Osteoblast (primary cell): ENCODE data around the gene DOCK11. TPM values are rescaled to one million over a fixed set of nuclear protein-coding genes. Genes with fewer than 3 reads are reported as not detected.
"Not testable (repeated sequence)": the region's sequence is repeated elsewhere in the genome, so short reads cannot be mapped to it uniquely, and the experiment has no call there.

Experiments
- DNase-seq: peaks from one replicate; pipeline ENCODE4 v3.0.0; 2011; ENCODE audit warnings: low spot score, mixed read lengths; ENCODE audit not compliant: insufficient read length; ENCODE audit errors: missing footprints
- H2AFZ ChIP-seq: 2 replicates; pipeline ENCODE4 v1.6.0; 2011; ENCODE audit warnings: mild to moderate bottlenecking, low read length
- H3K27ac ChIP-seq: 2 replicates; pipeline ENCODE4 v1.5.1; 2011; ENCODE audit warnings: mild to moderate bottlenecking, low read depth, low read length, moderate library complexity
- H3K27me3 ChIP-seq: 2 replicates; pipeline ENCODE4 v1.6.0; 2012; ENCODE audit warnings: mild to moderate bottlenecking, control low read depth, inconsistent platforms, low read length, moderate library complexity; ENCODE audit not compliant: insufficient read depth
- H3K36me3 ChIP-seq: 2 replicates; pipeline ENCODE4 v1.5.1; 2011; ENCODE audit warnings: mild to moderate bottlenecking, low read length, control low read depth, moderate library complexity; ENCODE audit not compliant: insufficient read depth
- H3K4me1 ChIP-seq: 2 replicates; pipeline ENCODE4 v1.5.1; 2011; ENCODE audit warnings: mild to moderate bottlenecking, low read length, control low read depth, moderate library complexity; ENCODE audit not compliant: insufficient read depth
- H3K4me2 ChIP-seq: 2 replicates; pipeline ENCODE4 v1.6.0; 2011; ENCODE audit warnings: mild to moderate bottlenecking, low read length; ENCODE audit not compliant: insufficient read depth
- H3K4me3 ChIP-seq: fragments of 200-600 bp; sonication (generic); 3 replicates; pipeline ENCODE4 v1.5.1; 2012; ENCODE audit warnings: mild to moderate bottlenecking, low read length, inconsistent platforms; ENCODE audit not compliant: insufficient read depth
- H3K79me2 ChIP-seq: 2 replicates; pipeline ENCODE4 v1.6.0; 2012; ENCODE audit warnings: mild to moderate bottlenecking, low read length, control low read depth, inconsistent platforms; ENCODE audit not compliant: insufficient read depth
- H3K9me3 ChIP-seq: 2 replicates; pipeline ENCODE4 v1.5.1; 2011; ENCODE audit warnings: low read depth, low read length, control low read depth
- H4K20me1 ChIP-seq: 2 replicates; pipeline ENCODE4 v1.6.0; 2012; ENCODE audit warnings: mild to moderate bottlenecking, low read length, control low read depth; ENCODE audit not compliant: insufficient read depth
- total RNA-seq: library from RNA; depleted of rRNA; stranded (reverse); fragments of >200 nt; gene quantifications from 2 replicates; pipeline ENCODE4 v1.2.3, GENCODE V29; 2012
- TF ChIP-seq, protein P1 (sequence below): IDR thresholded peaks from 2 replicates; pipeline ENCODE4 v1.5.1; 2011; ENCODE audit warnings: mild to moderate bottlenecking, low read depth, low read length, moderate library complexity; ENCODE audit errors: extremely low read depth

Gene DOCK11
- total RNA-seq, 1 donor, result 26.4 TPM

DNA sequence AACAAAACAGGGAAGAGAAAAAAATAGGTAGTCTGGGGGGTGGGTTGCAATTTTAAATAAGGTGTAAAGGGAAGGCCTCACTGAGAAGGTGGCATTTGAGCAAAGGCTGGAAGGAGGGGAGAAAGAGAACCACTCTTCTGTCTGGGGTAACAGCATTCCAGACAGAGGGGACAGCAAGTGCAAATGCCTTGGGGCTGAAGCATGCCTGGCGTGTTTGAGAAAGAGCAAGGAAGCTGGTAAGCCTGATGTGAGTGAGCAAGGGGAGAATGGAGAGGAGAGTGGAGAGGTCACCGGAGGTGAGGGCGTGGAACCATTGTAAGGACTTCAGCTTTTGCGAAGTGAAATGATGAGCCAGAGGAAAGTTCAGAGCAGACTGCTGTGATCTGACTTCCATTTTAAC, 19.7 kb upstream of the DOCK11 start:
- H4K20me1 ChIP-seq, result no peaks in the 10 kb centered on the region
- H3K79me2 ChIP-seq, result no peaks in the 10 kb centered on the region
- TF ChIP-seq, protein P1, sequence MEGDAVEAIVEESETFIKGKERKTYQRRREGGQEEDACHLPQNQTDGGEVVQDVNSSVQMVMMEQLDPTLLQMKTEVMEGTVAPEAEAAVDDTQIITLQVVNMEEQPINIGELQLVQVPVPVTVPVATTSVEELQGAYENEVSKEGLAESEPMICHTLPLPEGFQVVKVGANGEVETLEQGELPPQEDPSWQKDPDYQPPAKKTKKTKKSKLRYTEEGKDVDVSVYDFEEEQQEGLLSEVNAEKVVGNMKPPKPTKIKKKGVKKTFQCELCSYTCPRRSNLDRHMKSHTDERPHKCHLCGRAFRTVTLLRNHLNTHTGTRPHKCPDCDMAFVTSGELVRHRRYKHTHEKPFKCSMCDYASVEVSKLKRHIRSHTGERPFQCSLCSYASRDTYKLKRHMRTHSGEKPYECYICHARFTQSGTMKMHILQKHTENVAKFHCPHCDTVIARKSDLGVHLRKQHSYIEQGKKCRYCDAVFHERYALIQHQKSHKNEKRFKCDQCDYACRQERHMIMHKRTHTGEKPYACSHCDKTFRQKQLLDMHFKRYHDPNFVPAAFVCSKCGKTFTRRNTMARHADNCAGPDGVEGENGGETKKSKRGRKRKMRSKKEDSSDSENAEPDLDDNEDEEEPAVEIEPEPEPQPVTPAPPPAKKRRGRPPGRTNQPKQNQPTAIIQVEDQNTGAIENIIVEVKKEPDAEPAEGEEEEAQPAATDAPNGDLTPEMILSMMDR, result no peak
- H2AFZ ChIP-seq, result no peak overlapping the region
- H3K9me3 ChIP-seq, result no peaks in the 10 kb centered on the region
- DNase-seq, result no peak
- H3K4me2 ChIP-seq, result no peak overlapping the region
- H3K4me3 ChIP-seq, result no peak overlapping the region
- no peak overlapping the region for H3K27ac ChIP-seq
- no peaks in the 10 kb centered on the region for H3K36me3 ChIP-seq
- H3K4me1 ChIP-seq, result no peaks in the 10 kb centered on the region
- no peaks in the 10 kb centered on the region for H3K27me3 ChIP-seq

DNA sequence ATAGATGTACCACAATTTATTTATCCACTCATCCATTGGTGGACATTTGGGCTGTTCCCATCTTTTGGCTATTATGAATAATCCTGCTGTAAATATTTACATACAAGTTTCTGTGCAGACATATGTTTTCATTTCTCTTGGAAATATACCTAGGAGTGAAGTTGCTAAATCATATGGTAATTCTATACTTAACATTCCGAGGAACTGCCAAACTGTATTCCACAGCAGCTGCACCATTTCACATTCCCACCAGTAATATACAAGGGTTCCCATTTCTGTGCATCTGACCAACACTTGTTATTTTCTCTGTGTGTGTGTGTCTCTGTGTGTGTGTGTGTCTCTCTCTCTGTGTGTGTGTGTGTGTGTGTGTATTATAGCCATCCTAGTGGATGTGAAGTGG, 15.4 kb upstream of the DOCK11 start:
- no peak overlapping the region for H2AFZ ChIP-seq
- H4K20me1 ChIP-seq, result no peaks in the 10 kb centered on the region
- no peak overlapping the region for H3K4me2 ChIP-seq
- H3K79me2 ChIP-seq, result no peaks in the 10 kb centered on the region
- H3K4me3 ChIP-seq, result no peak overlapping the region
- no peaks in the 10 kb centered on the region for H3K27me3 ChIP-seq
- TF ChIP-seq, protein P1, result no peak
- no peaks in the 10 kb centered on the region for H3K9me3 ChIP-seq
- no peak overlapping the region for H3K27ac ChIP-seq
- H3K36me3 ChIP-seq, result no peaks in the 10 kb centered on the region
- no peak for DNase-seq
- H3K4me1 ChIP-seq, result no peaks in the 10 kb centered on the region

DNA sequence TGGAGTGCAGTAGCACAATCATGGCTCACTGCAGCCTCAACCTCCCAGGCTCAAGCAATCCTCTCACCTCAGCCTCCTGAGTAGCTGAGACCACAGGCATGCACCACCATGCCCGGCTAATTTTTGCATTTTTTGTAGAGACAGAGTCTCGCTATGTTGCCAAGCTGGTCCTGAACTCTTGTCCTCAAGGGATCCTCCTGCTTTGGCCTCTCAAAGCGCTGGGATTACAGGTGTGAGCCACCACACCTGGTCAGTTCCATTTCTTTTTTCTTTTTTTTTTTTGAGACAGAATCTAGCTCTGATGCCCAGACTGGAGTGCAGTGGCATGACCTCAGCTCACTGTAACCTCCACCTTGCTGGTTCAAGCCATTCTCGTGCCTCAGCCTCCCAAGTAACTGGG, 13.2 kb upstream of the DOCK11 start:
- DNase-seq, H3K36me3 ChIP-seq, H3K4me1 ChIP-seq, H3K27ac ChIP-seq, H3K27me3 ChIP-seq, H3K9me3 ChIP-seq, H2AFZ ChIP-seq, H4K20me1 ChIP-seq, H3K4me2 ChIP-seq, H3K79me2 ChIP-seq, H3K4me3 ChIP-seq: not testable (repeated sequence)

DNA sequence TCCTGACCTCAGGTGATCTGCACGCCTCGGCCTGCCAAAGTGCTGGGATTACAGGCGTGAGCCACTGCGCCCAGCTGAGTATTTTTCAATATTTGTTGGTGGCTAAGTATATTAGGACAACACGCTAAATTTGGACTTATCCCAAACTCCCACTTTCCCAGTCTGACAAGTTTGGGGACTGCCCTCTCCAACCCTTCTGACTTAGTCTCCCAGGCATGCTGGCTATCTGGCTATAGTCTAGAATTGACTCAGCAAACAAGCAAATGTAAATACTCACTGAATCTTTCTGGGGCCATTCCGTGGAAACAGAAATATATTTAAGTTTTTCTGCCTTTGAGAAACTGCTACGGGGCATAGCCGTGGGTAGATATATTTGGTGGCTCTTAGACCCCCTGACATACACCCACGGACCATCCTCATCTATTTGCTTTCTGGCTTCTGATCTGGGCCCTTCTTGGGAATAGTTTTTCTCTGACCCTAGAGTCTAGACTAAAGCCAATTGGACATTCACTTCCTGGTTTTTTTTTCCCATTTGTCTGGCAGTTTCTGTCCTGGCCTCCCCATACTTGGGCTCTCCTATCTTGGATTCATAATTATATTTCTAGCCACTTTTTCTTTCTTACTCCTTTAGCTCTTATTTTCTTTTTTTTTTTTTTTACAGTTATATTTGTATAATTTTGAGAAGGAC, 11.3 kb upstream of the DOCK11 start:
- Histone ChIP-seq H3K9me3 (no peaks in the 10 kb centered on the region), H4K20me1 (no peaks in the 10 kb centered on the region), H3K4me1 (no peaks in the 10 kb centered on the region), H3K79me2 (no peaks in the 10 kb centered on the region), H3K4me2 (no peak overlapping the region), H2AFZ (peak overlapping the region; percentile 62), H3K27ac (no peak overlapping the region), H3K27me3 (no peaks in the 10 kb centered on the region), H3K36me3 (no peaks in the 10 kb centered on the region), H3K4me3 (no peak overlapping the region)
- DNase-seq, result no peak
- TF ChIP-seq, protein P1, result no peak

DNA sequence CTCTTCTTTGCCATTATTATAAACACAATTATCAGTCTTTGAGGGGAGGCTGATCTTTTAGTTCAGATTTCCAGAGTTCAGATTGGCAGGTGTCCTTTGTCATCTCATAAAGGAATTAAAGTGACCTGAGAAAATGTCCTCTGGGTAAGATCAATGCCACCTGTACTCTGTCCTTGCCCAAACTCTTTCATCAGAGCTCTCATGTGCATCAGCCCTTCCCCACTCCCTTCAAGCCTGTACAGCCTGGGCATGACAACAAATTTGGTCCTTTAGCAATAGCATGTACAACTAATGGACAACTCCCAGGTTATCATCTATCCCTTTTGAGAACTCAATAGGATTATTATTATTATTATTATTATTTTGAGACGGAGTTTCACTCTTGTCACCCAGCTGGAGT, 8.9 kb upstream of the DOCK11 start:
- H3K27ac ChIP-seq, H3K4me1 ChIP-seq, H3K4me3 ChIP-seq, H3K4me2 ChIP-seq, DNase-seq, H3K27me3 ChIP-seq, H3K36me3 ChIP-seq, H3K79me2 ChIP-seq, H2AFZ ChIP-seq, H3K9me3 ChIP-seq, H4K20me1 ChIP-seq: not testable (repeated sequence)
